PC-3 (cell line): ENCODE data around the gene BATF3. TPM values are rescaled to one million over a fixed set of nuclear protein-coding genes. Genes with fewer than 3 reads are reported as not detected.

ENCODE experiments used
- ATAC-seq: fragments of 200-7000 bp; cut with Tn5 transposase; 2 replicates; pipeline ENCODE4 v1.9.1; 2020; ENCODE audit warnings: mild to moderate bottlenecking, moderate library complexity
- BruUV-seq: library from RNA; stranded (reverse); fragments of 400-500 nt; replicated peaks from 2 replicates; lab custom pipeline; 2021; lab: Mats Ljungman, UMichigan
- CTCF ChIA-PET: fragments of 300-600 bp; sonication (Branson Sonifier 250); formaldehyde crosslinking; loops from one replicate; lab custom pipeline; 2022; ENCODE audit warnings: antibody characterized with exemption; lab: Charles Lee
- POLR2A ChIA-PET: fragments of 300-600 bp; sonication (Branson Sonifier 250); formaldehyde crosslinking; loops from one replicate; lab custom pipeline; 2022; ENCODE audit warnings: antibody characterized with exemption; ENCODE audit not compliant: unreplicated experiment; lab: Charles Lee
- DNase-seq: peaks from one replicate; pipeline ENCODE4 v3.0.0-alpha.2; 2015
- H2AFZ ChIP-seq: fragments of 300-600 bp; sonication (generic); 2 replicates; pipeline ENCODE4 v1.6.0; 2016; ENCODE audit warnings: antibody characterized with exemption, low read length
- H3F3A ChIP-seq: fragments of 300-600 bp; sonication (generic); one replicate; pipeline ENCODE4 v1.6.0; 2017; ENCODE audit warnings: antibody characterized with exemption, low read length, control low read depth, mild to moderate bottlenecking; ENCODE audit not compliant: unreplicated experiment
- H3K27ac ChIP-seq: fragments of 300-600 bp; sonication (generic); 2 replicates; pipeline ENCODE4 v1.5.1; 2016; ENCODE audit warnings: mild to moderate bottlenecking, low read length
- H3K27me3 ChIP-seq: fragments of 300-600 bp; sonication (generic); 2 replicates; pipeline ENCODE4 v1.6.1; 2016; ENCODE audit warnings: low read length, mixed read lengths
- H3K36me3 ChIP-seq: fragments of 300-600 bp; sonication (generic); 2 replicates; pipeline ENCODE4 v1.6.1; 2016; ENCODE audit warnings: low read depth, mixed run types, low read length, mixed read lengths
- H3K4me1 ChIP-seq: fragments of 300-600 bp; sonication (generic); 2 replicates; pipeline ENCODE4 v1.5.1; 2016; ENCODE audit warnings: low read length; ENCODE audit not compliant: insufficient read depth
- H3K4me2 ChIP-seq: fragments of 300-600 bp; sonication (generic); 2 replicates; pipeline ENCODE4 v1.6.0; 2016; ENCODE audit warnings: low read length
- H3K4me3 ChIP-seq: fragments of 300-600 bp; sonication (generic); 2 replicates; pipeline ENCODE4 v1.5.1; 2016; ENCODE audit warnings: mild to moderate bottlenecking, low read length, mixed read lengths
- H3K79me2 ChIP-seq: fragments of 300-600 bp; sonication (generic); 2 replicates; pipeline ENCODE4 v1.6.1; 2017; ENCODE audit warnings: low read length, mixed read lengths
- H3K9ac ChIP-seq: fragments of 300-600 bp; sonication (generic); 2 replicates; pipeline ENCODE4 v1.6.0; 2016; ENCODE audit warnings: mild to moderate bottlenecking, low read length
- H3K9me2 ChIP-seq: fragments of 300-600 bp; sonication (generic); replicated peaks from 2 replicates; pipeline ENCODE4 v1.6.1; 2016; ENCODE audit warnings: mixed run types, low read length, mixed read lengths
- H3K9me3 ChIP-seq: fragments of 300-600 bp; sonication (generic); 2 replicates; pipeline ENCODE4 v1.6.1; 2016; ENCODE audit warnings: low read length, mixed read lengths
- H4K20me1 ChIP-seq: fragments of 300-600 bp; sonication (generic); 2 replicates; pipeline ENCODE4 v1.6.1; 2016; ENCODE audit warnings: low read length, mixed read lengths
- CTCF ChIP-seq: fragments of 300-600 bp; sonication (generic); conservative IDR thresholded peaks from 2 replicates; pipeline ENCODE4 v1.5.1; 2017; ENCODE audit warnings: antibody characterized with exemption, low read depth, mild to moderate bottlenecking, low read length
- EZH2 ChIP-seq: fragments of 300-600 bp; sonication (generic); IDR thresholded peaks from one replicate; pipeline ENCODE4 v1.6.1; 2017; ENCODE audit warnings: antibody characterized with exemption, mild to moderate bottlenecking, low read length; ENCODE audit not compliant: unreplicated experiment
- EZH2phosphoT487 ChIP-seq: fragments of 300-600 bp; sonication (generic); IDR thresholded peaks from 2 replicates; pipeline ENCODE4 v1.6.1; 2018; ENCODE audit warnings: mild to moderate bottlenecking, antibody characterized with exemption, low read length, borderline replicate concordance
- intact Hi-C: fragments of 100-400 bp; cut with micrococcal nuclease; formaldehyde crosslinking; loops from 2 replicates; pipeline ENCODE4 v1.9.0; 2023
- total RNA-seq: library from RNA; depleted of rRNA; stranded (reverse); fragments of >200 nt; gene quantifications from 2 replicates; pipeline ENCODE4 v1.2.3, GENCODE V29; 2014

Gene BATF3
- total RNA-seq, 1 experiment from 2014 or later = 4.3 TPM

- H3K9ac ChIP-seq = no peak overlapping the region
- H2AFZ ChIP-seq = no peak overlapping the region
- no peaks in the 10 kb centered on the region for H3K9me3 ChIP-seq
- H3K27me3 ChIP-seq = peaks cover 26% of the 10 kb centered on the region
- TF ChIP-seq EZH2 (no peak), EZH2phosphoT487 (no peak)
- POLR2A ChIA-PET = no interaction called here
- no peaks in the 10 kb centered on the region for H3K36me3 ChIP-seq
- ATAC-seq (no peak), DNase-seq (no peak)
- no peaks in the 10 kb centered on the region for H3F3A ChIP-seq
- H3K4me2 ChIP-seq = no peak overlapping the region
- BruUV-seq = no TSS peak
- CTCF ChIA-PET = no interaction called here
- no peaks in the 10 kb centered on the region for H3K79me2 ChIP-seq
- H4K20me1 ChIP-seq = no peaks in the 10 kb centered on the region
- H3K4me3 ChIP-seq = no peak overlapping the region
- H3K27ac ChIP-seq = no peak overlapping the region
- H3K9me2 ChIP-seq = no peaks in the 10 kb centered on the region
- intact Hi-C loops = no loop called here
- peaks cover 4% of the 10 kb centered on the region; the same call in 1 of the 2 replicates for H3K4me1 ChIP-seq
These were observed 8.7 kb downstream of the BATF3 start for GRCh38 chr1:212690816-212691403.

GRCh38 chr1:212689758-212690529 lies 9.7 kb downstream of the BATF3 start:
- H3K9ac ChIP-seq = no peak overlapping the region
- intact Hi-C loops = no loop called here
- peaks cover 22% of the 10 kb centered on the region; the same call in 1 of the 2 replicates for H3K27me3 ChIP-seq
- H3F3A ChIP-seq = no peaks in the 10 kb centered on the region
- no peaks in the 10 kb centered on the region for H3K79me2 ChIP-seq
- H3K4me2 ChIP-seq = no peak overlapping the region
- no peak overlapping the region for H3K27ac ChIP-seq
- H3K4me3 ChIP-seq = no peak overlapping the region
- no peaks in the 10 kb centered on the region for H3K9me3 ChIP-seq
- ATAC-seq (no peak), DNase-seq (no peak)
- TF ChIP-seq EZH2 (no peak), CTCF (no peak), EZH2phosphoT487 (no peak)
- ChIA-PET CTCF (interaction anchor here (1.2 kb wide), 1 partner anchor 25 kb away, joined by 3 read pairs; no protein-coding TSS in a partner anchor), POLR2A (no interaction called here)
- no peaks in the 10 kb centered on the region for H3K36me3 ChIP-seq
- no TSS peak for BruUV-seq
- no peaks in the 10 kb centered on the region for H4K20me1 ChIP-seq
- no peak overlapping the region for H2AFZ ChIP-seq
- H3K9me2 ChIP-seq = no peaks in the 10 kb centered on the region
- peaks cover 4% of the 10 kb centered on the region; the same call in 1 of the 2 replicates for H3K4me1 ChIP-seq

- DNase-seq = no peak
- ChIA-PET CTCF (interaction anchor here (1.2 kb wide), 1 partner anchor 24 kb away, joined by 3 read pairs; no protein-coding TSS in a partner anchor), POLR2A (no interaction called here)
- H3K27ac ChIP-seq = no peak overlapping the region
- no peaks in the 10 kb centered on the region for H3K9me3 ChIP-seq
- peaks cover 27% of the 10 kb centered on the region; the same call in 1 of the 2 replicates for H3K27me3 ChIP-seq
- H3K36me3 ChIP-seq = no peaks in the 10 kb centered on the region
- no peak for TF ChIP-seq EZH2phosphoT487
- no peak for TF ChIP-seq EZH2
- no peak for TF ChIP-seq CTCF
- H3K4me1 ChIP-seq = peaks cover 4% of the 10 kb centered on the region; the same call in 1 of the 2 replicates
- no peak overlapping the region for H3K4me2 ChIP-seq
- H3K9ac ChIP-seq = no peak overlapping the region
- H2AFZ ChIP-seq = no peak overlapping the region
- ATAC-seq = no peak
- no peak overlapping the region for H3K4me3 ChIP-seq
- H3F3A ChIP-seq = no peaks in the 10 kb centered on the region
- H3K9me2 ChIP-seq = no peaks in the 10 kb centered on the region
- BruUV-seq = no TSS peak
- H4K20me1 ChIP-seq = no peaks in the 10 kb centered on the region
- intact Hi-C loops = no loop called here
- no peaks in the 10 kb centered on the region for H3K79me2 ChIP-seq
These were observed 10.4 kb downstream of the BATF3 start for GRCh38 chr1:212689196-212689725.
